M059J (cell line): ENCODE measurements around the gene CYP27A1. TPM values are rescaled to one million over a fixed set of nuclear protein-coding genes. Genes with fewer than 3 reads are reported as not detected.
A peak's percentile ranks its signal among the peaks of the same experiment; 100 is the strongest.

ENCODE experiments used
- DNase-seq: peaks from one replicate; pipeline ENCODE4 v3.0.0-alpha.2; 2012; ENCODE audit warnings: low read depth
- total RNA-seq: library from RNA; depleted of rRNA; stranded (reverse); fragments of >200 nt; shearing (Covaris generic); gene quantifications from 2 replicates; pipeline ENCODE4 v1.2.3, GENCODE V29; 2014

The CYP27A1 gene
- total RNA-seq, 1 experiment from 2014 or later = 5.2 TPM

DNA sequence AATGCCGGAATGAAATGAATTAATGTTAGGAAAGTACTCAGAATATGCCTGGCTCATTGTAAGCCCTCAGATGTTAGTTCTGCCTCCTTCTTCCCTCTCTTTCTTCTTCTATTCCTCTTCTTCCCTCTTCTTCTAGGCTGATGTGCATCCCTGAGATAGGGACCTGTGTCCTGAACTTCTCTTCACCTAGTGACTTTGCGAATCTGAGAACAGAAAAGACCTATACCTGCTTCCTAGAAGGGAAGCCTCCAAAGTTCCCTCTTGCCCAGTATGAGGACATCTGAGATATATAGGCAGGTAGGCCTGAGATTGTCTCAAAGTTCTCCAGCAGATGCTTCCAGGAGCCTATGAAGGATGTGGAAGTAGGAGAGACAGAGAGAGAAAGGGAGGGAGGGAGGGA lies 8.1 kb upstream of the CYP27A1 start:
- DNase-seq = no peak

DNA sequence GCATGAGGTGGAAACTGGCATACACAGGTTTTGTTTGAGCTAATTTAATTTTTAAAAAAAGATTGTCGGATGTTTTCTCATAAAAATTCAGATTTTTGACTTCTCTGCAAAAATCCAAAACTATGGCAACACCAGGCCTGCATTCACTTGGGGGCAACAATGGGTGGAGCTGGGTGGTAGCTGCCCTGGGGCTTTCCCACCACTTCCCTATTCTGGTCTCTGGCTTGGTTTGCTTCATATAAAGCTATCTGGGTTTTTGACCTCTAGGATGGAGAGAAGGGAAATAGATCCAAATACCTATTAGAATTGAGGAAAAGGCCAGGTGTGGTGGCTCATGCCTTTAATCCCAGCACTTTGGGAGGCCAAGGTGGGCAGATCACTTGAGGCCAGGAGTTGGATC lies 5.5 kb upstream of the CYP27A1 start:
- no peak for DNase-seq

DNA sequence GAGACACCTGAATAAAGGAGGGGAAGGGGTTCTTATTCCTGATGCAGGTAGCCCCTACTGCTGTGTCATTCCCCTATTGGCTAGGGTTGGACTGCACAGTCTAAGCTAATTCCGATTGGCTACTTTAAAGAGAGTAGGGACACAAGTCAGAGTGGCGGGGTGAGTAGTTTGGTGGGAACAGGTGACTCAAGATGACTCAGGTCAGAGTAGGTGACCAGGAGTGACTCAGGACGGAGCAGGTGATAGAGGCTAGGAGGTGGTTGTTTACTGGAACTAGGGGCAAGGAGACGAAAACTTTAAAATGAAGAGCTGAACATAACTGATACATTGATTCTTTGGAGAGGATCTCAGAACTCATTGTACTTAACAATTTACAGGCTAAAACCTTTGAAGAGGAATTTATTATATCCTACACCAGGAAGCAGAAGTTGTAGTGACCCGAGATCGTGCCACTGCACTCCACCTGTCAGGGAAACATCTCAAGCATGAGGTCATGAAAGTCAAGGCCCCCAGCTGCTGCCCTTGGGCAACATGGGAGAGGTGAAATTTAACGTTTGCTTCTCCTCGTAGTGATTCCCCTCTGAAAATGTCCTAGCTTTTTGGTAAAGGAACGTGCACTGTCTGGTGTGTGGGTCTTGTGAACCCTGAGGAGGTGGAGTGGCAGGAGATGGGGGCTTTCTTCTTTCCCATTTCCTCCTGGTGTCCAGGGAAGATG lies 4.5 kb upstream of the CYP27A1 start:
- no peak for DNase-seq

- DNase-seq = no peak
These were observed 1.9 kb upstream of the CYP27A1 start for GRCh38 chr2:218780046-218780445.

DNA sequence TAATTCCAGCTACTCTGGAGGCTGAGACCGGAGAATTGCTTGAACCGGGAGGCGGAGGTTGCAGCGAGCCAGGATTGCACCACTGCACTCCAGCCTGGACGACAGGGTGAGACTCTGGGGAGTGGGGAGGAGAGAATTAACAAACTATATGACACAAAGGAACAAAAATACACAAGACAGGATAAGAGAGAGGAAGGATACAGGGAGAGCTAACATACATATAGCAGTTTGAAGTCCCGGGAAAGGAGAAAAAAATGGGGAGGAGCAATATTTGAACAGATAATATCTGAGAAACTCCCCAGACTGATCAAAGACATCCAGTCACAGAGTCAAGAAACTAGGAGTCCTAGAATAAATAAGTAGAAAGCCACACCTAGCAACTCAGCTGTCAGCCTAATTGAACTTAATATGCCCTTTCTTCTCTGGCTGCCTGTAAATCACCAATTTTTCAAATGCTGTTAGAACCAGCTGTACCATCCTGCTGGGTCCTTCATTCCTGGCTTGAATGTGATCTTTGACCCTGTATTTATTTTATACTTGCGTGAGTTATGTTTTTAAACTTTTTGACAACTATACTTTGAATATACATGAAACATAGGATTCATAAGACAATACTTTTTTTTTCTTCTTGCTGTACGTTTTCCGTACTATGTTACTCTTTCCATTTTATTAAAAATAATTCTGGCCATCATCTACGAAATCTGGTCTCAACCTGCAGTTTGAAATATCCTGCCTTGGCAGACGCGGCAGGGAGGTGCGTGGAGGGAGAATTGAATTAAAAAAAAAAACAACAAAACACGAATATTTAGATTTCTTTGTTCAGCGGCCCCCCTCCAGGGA lies 876 bp upstream of the CYP27A1 start:
- DNase-seq = no peak

DNA sequence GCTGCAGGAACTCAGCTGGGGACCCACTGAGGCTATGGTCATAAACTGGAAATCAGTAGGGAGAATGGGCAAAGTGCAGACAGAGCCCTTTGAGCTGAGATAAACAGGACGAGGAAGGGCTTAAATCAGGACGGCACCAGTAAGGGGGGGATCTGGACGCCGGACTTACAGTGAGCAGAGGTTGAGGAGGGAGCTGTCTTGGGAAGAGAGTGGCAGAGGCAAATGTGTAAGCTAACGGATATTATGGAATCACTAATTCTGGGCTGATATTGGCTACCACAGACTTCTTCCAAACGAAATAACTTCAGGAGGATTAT lies 539 bp downstream of the CYP27A1 start:
- no peak for DNase-seq

- DNase-seq = no peak
These were observed 1.7 kb downstream of the CYP27A1 start for GRCh38 chr2:218783688-218784087.

GRCh38 chr2:218785103-218785502 lies 3.2 kb downstream of the CYP27A1 start:
- DNase-seq = no peak

DNA sequence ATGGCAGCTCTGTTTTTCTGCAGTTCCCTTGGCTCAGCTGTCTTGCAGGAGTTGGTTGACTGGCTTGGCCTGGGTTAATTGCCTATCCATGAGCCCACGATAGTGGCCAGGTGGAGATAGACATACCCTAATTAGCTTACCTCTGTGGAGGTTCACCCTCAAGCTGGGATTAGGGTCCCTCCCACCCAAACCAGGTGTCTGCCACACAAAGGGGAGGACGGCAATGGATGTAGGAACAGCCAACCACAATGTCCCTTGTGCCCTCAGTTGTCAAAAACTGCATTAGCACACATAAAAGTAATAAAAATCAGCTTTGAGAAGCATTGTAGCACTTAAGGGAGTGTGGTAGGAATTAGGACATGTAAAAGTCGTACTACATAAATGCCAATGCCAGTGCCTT lies 4.2 kb downstream of the CYP27A1 start:
- DNase-seq = no peak

DNA sequence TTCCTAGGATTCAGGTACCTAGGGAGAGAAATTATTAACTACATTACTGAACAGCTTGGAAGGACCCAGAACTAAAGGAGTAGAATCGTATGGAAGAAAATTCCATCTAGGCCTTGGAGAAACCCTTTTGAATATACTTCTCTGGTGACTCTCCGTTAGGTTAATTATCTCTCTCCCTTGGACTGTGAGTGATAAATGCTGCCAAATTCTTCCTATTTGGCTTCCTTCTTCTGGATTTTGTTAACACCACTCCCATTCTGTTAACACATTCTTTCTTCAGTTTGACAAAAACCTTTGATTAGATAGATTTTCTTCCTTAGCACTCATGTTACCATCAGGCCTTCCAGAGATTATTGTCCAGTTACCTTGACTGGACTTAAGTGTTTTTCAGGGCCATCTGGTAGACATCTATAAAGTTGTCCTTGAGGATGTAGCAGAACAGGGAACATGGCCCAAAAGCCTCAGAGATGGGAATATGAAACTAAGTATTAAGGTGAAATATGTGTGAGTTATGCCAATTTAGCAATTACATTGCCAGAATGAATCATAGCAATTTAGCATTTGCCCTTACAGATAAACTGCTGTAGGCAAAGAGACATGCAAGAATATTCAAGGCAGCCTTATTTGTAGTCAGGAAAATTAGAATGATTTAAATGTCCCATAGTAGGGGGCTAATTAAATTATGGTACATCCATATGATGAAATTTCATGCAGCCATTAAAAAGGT lies 6.7 kb downstream of the CYP27A1 start:
- DNase-seq = no peak

DNA sequence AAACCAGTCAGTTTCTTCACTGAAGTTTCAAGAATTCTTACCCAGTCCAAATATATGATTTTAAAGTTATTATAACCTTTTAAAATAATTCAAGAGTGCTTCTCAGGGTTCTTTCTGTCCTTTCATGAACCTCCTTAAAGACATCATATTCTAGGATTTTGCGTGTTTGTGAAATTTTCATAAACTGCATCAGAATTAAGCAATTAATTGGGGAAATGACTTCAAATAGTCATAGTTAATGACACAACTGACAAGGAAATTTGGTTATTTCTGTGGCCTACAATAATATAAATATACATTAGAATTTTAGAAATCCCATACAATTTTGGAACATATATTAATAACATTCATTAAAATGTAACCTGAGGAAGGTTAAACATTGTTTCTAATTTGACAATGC lies 10.5 kb downstream of the CYP27A1 start:
- no peak for DNase-seq

GRCh38 chr2:218796691-218797090 lies 14.7 kb downstream of the CYP27A1 start:
- DNase-seq = no peak

DNA sequence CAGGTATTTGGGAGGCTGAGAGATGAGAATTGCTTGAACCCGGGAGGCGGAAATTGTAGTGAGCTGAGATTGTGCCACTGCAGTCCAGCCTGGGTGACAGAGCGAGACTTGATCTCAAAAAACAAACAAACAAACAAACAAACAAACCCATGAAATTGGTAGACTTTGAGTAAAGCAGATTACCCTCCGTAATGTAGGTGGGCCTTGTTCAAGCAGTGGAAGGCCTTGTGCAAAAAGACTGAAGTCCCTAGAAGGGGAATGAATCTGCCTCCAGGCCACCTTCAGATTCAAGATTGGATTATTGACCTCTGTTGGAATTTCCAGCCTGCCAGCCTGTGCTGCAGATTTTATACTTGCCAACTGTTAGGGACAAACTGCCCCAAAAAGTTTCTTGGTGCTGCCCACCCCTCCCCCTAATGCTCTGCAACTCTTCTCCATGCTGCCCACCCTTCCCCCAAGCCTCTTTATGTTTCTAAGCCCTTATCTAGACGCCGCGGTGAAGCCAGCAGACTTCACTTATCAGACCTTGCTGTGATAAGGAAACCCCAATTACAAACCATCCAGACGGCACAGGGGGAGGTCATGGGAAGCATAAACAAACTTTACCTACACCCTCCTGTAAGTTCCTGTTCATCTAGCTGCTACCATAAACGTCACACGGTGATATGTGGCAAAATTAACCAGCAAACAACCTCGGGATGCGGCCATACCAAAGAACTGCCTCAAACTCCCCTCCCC lies 17.0 kb downstream of the CYP27A1 start:
- DNase-seq = no peak

DNA sequence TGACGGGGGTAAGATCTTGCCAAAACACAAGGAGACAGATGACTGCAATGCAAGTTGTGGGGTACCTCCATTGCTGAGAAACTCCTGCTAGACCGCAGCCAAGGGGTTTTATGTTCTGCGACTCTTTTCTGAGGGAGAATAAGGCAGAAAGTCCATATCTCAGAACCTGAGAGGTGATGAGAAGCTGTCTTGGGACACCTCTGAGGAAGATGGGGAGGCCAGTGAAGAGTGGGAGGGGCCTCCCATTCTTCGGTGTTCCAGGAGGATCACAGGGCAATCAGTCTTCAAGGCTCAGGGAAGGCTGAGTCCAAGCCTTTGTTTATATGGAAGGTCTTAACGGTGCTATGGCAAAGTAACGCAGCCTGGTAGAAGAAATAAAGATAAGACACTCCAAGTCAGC lies 18.0 kb downstream of the CYP27A1 start:
- DNase-seq = no peak

DNA sequence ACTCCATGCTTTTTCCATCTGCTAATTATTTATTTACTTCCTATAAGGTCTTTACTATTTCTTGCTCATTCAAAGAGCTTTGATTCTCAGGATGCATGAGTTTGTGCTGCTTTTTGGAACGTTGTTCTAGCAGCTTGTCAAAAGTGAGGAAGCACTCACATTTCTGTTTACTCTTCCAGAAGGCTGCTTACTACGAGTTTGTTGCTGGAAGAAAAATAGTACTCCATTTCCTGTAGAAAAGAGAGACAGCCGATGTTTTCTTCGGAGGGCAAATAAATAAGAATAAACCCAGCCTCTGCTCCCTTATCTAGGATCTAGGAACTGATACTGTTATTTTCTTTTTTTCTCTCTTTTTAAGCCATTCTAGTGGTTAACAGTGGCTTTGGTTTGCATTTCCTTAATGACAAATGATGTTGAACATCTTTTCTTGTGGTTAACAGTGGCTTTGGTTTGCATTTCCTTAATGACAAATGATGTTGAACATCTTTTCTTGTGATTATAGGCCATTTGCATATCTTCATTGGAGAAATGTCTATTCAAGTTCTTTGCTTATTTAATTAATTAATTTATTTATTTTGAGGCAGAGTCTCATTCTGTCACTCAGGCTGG lies 20.5 kb downstream of the CYP27A1 start:
- no peak for DNase-seq

DNA sequence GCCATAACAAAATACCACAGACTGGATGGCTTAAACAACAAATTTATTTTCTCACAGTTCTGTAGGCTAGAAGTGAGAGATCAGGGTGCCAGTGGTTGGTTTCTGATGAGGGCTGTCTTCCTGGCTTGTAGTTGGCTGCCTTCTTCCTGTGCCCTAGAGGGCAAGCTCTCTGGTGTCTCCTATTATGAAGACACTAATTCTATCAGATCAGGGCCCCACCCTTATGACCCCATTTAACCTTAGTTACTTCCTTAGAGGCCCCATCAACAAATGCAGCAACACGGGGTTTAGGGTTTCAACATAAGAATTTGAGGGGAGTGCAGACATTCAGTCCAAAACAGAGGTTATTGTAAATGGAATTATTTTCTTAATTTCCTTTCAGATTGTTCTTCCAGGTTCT lies 22.9 kb downstream of the CYP27A1 start:
- no peak for DNase-seq

GRCh38 chr2:218805627-218806026 lies 23.7 kb downstream of the CYP27A1 start:
- DNase-seq = peak; percentile 39

DNA sequence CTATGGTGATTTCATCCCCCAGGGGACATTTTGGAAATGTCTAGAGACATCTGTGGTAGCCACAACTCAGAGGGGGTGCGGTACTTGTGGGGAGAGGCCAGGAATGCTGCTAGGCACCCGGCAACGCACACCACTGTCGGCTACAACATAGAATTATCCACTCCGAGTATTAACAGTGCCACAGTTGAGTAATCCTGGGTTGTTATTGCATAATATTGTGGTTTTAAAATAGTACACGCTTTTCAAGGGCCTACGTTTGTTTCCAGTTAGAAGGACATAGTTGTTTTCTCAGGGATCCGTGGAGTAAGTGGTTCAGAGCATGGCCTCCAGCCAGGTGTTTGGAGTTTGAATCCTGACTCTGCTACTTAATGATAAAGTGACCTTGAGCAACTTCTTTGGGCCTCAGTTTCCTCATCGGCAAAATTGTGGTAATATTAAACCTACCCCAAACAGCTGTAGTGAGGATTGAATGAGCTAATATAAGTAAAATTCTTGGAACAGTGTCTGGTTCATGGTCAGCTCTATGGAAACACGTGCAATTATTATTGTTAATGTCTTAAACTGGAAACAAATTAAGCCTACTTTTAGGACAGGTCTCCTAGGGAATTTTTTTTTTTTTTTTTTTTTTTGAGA lies 24.5 kb downstream of the CYP27A1 start:
- DNase-seq = peak; percentile 96

- DNase-seq = peak; percentile 57
These were observed 25.7 kb downstream of the CYP27A1 start for GRCh38 chr2:218807626-218808025.

- DNase-seq = no peak
These were observed 27.6 kb downstream of the CYP27A1 start for GRCh38 chr2:218809515-218809914.

DNA sequence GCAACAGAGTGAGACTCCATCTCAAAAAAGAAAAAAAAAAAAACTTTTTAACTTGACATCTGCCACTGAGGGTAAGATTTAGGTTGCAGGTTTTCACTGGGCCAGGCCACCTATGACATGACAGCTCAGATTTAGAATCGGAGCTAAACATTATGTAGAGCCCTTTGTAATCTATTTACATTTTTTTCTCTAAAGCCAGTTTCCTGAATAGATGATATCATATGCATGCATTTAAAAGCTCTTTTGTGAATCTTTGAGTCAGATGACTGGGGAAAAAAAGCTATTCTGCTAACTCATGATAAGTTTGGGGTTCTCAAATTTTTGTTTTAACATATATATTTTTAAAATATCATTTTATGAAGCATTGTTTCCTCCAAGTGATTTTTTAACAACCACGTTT lies 28.3 kb downstream of the CYP27A1 start:
- no peak for DNase-seq
